ENCODE measurements around the gene ATP6V0A1. TPM values are rescaled to one million over a fixed set of nuclear protein-coding genes. Genes with fewer than 3 reads are reported as not detected.
A peak's percentile ranks its signal among the peaks of the same experiment; 100 is the strongest.

ATP6V0A1 gene
- total RNA-seq, 3 donors from 2014 or later: 88.5 to 105 (median 95.6) TPM

DNA sequence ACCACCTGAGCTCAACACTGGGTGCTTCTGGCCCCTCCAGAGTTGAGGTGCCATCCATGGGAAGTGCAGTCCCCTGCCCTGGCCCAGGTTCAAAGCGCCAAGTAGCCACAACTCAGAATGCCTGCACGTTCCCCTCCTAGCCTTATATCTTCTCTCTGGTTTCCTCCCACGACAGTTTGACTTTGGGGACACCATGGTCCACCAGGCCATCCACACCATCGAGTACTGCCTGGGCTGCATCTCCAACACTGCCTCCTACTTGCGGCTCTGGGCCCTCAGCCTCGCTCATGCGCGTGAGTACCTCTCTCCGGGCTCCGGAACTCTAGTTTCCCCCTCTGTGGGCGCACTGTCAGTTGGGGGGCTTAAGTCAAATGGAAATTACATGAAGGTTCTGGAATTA, 55.0 kb downstream of the ATP6V0A1 start:
- no peaks in the 10 kb centered on the region for H3K9me3 ChIP-seq

GRCh38 chr17:42514279-42514678, 55.6 kb downstream of the ATP6V0A1 start:
- intact Hi-C loops (cut with DNase I, micrococcal nuclease): loop anchor here (10.0 kb wide), 2 partner anchors 89 to 189 kb away; partner anchors contain the start of gene CAVIN1 (in 1 of the 2)
- Histone ChIP-seq H3K9me3 (no peaks in the 10 kb centered on the region), H3K4me3 (no peak overlapping the region), H3K4me1 (ENCODE audit: low read depth) (peaks cover 25% of the 10 kb centered on the region), H3K36me3 (ENCODE audit: low read depth) (no peaks in the 10 kb centered on the region)
- ATAC-seq: no peak
- no peak for TF ChIP-seq CTCF (IDR thresholded peaks at IDR 0.05)
- DNase-seq: no peak

More for the DNA sequence above, 55.0 kb downstream of the ATP6V0A1 start:
- Histone ChIP-seq H3K4me1 (ENCODE audit: low read depth) (peaks cover 24% of the 10 kb centered on the region), H3K4me3 (no peak overlapping the region), H3K36me3 (ENCODE audit: low read depth) (no peaks in the 10 kb centered on the region)
- no peak for TF ChIP-seq CTCF (IDR thresholded peaks at IDR 0.05)
- ATAC-seq: no peak
- intact Hi-C loops (cut with DNase I, micrococcal nuclease): loop anchor here (10.0 kb wide), 2 partner anchors 89 to 189 kb away; partner anchors contain the start of gene CAVIN1 (in 1 of the 2)
- no peak for DNase-seq

DNA sequence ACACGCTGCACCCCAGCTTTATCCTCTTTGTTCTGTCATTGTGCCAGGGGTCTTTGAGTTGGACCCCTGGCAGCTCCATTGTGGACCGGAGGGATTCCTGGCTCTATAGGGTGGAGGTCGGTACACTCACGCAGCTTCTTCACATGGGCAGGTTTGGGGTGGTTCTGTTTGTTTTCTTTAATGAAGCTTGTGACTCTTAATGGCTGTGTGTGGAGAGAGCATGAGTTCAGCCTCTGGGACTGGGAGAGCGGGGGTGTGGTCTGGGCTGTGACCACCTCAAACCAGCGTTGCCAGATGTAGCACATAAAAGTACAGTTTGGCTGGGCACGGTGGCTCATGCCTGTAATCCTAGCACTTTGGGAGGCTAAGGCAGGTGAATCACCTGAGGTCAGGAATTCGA, 56.2 kb downstream of the ATP6V0A1 start:
- DNase-seq: no peak
- ATAC-seq: no peak
- TF ChIP-seq CTCF (IDR thresholded peaks at IDR 0.05): no peak
- H3K4me1 ChIP-seq (ENCODE audit: low read depth): peaks cover 28% of the 10 kb centered on the region
- H3K9me3 ChIP-seq: no peaks in the 10 kb centered on the region
- intact Hi-C loops (cut with DNase I, micrococcal nuclease): loop anchor here (10.0 kb wide), 2 partner anchors 90 to 190 kb away; partner anchors contain the start of gene CAVIN1 (in 1 of the 2)
- H3K4me3 ChIP-seq: no peak overlapping the region
- no peaks in the 10 kb centered on the region for H3K36me3 ChIP-seq (ENCODE audit: low read depth)

DNA sequence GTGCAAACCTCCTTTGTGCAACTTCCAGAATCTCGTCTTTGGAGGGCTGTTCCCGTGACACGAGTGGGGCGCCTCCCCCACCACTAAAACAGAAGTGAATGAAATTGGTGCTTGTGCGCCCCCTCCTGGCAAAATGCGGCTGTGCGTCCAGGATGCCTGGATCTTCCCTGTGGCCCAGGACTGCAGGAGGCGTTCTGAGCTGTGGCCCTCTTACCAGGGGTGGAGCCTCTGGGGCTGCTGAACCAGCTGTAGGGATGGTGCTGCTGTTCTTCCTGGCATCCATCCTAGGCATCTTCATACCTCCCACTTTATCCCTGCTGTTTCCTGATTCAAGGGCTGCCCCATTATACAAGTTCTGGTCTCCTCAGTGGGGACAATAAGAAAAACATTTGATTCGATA, 58.8 kb downstream of the ATP6V0A1 start:
- ATAC-seq (peak; percentile 73), DNase-seq (peak; percentile 91 to 95 (median 93))
- intact Hi-C loops (cut with DNase I, micrococcal nuclease): loop anchor here (10.0 kb wide), 2 partner anchors 93 to 193 kb away; partner anchors contain the start of gene CAVIN1 (in 1 of the 2)
- Histone ChIP-seq H3K9me3 (no peaks in the 10 kb centered on the region), H3K4me1 (ENCODE audit: low read depth) (peaks cover 50% of the 10 kb centered on the region), H3K36me3 (ENCODE audit: low read depth) (no peaks in the 10 kb centered on the region), H3K4me3 (no peak overlapping the region)
- TF ChIP-seq CTCF (IDR thresholded peaks at IDR 0.05): peak; percentile 96

- Histone ChIP-seq H3K4me3 (no peak overlapping the region), H3K36me3 (ENCODE audit: low read depth) (no peaks in the 10 kb centered on the region), H3K4me1 (ENCODE audit: low read depth) (peaks cover 50% of the 10 kb centered on the region), H3K9me3 (no peaks in the 10 kb centered on the region)
- intact Hi-C loops (cut with DNase I, micrococcal nuclease): loop anchor here (10.0 kb wide), 2 partner anchors 93 to 193 kb away; partner anchors contain the start of gene CAVIN1 (in 1 of the 2)
- TF ChIP-seq CTCF (IDR thresholded peaks at IDR 0.05): no peak
- peak; percentile 77 for ATAC-seq
- DNase-seq: peak; percentile 73 to 82 (median 76)
Observed at GRCh38 chr17:42518046-42518754, 59.5 kb downstream of the ATP6V0A1 start.

Data from mucosa of descending colon (tissue), 3 donors.